Measurements from ENCODE around the gene ARMC7. TPM values are rescaled to one million over a fixed set of nuclear protein-coding genes. Genes with fewer than 3 reads are reported as not detected.

ARMC7 gene
- total and polyA plus RNA-seq, 10 of the 15 experiments (the other 5 are each of a cell fraction or from before 2014, with no cell fraction given): 1.5 to 19.8 (median 6.3) TPM

DNA sequence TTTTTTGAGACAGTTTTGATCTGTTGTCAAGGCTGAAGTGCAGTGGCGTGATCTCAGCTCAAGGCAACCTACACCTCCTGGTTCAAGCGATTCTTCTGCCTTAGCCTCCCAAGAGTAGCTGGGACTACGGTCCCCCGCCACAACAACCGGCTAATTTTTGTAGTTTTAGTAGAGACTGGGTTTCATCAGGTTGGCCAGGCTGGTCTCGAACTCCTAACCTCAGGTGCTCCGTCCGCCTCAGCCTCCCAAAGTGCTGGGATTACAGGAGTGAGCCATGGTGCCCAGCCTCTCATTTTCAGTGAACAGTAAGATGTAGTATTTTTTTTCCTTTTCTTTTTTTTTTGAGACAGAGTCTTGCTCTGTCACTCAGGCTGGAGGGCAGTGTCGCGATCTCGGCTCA lies 65.2 kb downstream of the ARMC7 start:
- Histone ChIP-seq H3K4me1 (ENCODE audit: control insufficient read depth, insufficient read depth, low read length) (no peaks in the 10 kb centered on the region), H4K20me1 (ENCODE audit: control insufficient read depth, insufficient read depth) (no peaks in the 10 kb centered on the region), H3K4me3 (no peak overlapping the region), H3K9ac (ENCODE audit: control insufficient read depth, insufficient read depth, low read length) (no peak overlapping the region), H3K27ac (ENCODE audit: control insufficient read depth, insufficient read depth) (no peak overlapping the region), H3K4me2 (ENCODE audit: control insufficient read depth, insufficient read depth) (no peak overlapping the region), H2AFZ (ENCODE audit: control insufficient read depth, low read depth, low read length) (no peak overlapping the region), H3K36me3 (ENCODE audit: control insufficient read depth in 2 of 2, insufficient read depth in 2 of 2, low read length in 1 of 2) (peaks cover 7 to 34% of the 10 kb centered on the region in 2 experiments), H3K9me3 (replicated peaks; ENCODE audit: control insufficient read depth, insufficient read depth, low read length) (no peaks in the 10 kb centered on the region), H3K79me2 (ENCODE audit: control insufficient read depth, insufficient read depth, low read length) (peaks cover 44% of the 10 kb centered on the region), H3K27me3 (replicated peaks in 1 of 2; ENCODE audit: control insufficient read depth in 2 of 2, insufficient read depth in 2 of 2, low read length in 1 of 2) (no peaks in the 10 kb centered on the region)
- BruUV-seq (replicated peaks): no TSS peak
- DNase-seq (ENCODE audit: low read depth, low spot score) (no peak), ATAC-seq (no peak), FAIRE-seq (no peak)
- WGBS (ENCODE audit: insufficient coverage, insufficient replicate concordance, low lambda C conversion rate, missing lambda C conversion rate): 96% methylated on average over 11 of the region's 11 CpGs
- SMC1A ChIA-PET (ENCODE audit: uncharacterized antibody, unreplicated experiment): interaction anchor here (1.4 to 3.5 kb wide), 2 partner anchors 61 to 105 kb away, joined by 3 to 26 read pairs; no protein-coding TSS in a partner anchor
- POLR2A ChIA-PET: interaction anchor here (0.6 to 1.3 kb wide), 3 partner anchors 8 to 20 kb away, joined by 3 to 4 read pairs (median 3); partner anchors contain the start of genes JPT1 and SUMO2
- RAD21 ChIA-PET (ENCODE audit: unreplicated experiment): interaction anchor here (1.2 to 2.8 kb wide), 3 partner anchors 25 to 214 kb away, joined by 3 to 11 read pairs (median 7); no protein-coding TSS in a partner anchor
- CTCF ChIA-PET: interaction anchor here (1.5 to 10.6 kb wide), 5 partner anchors 44 to 213 kb away, joined by 3 to 199 read pairs (median 10); partner anchors contain the start of gene NT5C
- in situ Hi-C loops (cut with MboI) (no loop called here), intact Hi-C loops (cut with micrococcal nuclease; ENCODE audit: unreplicated experiment) (no loop called here)
- no peak for TF ChIP-seq IRF4 (IDR thresholded peaks at IDR 0.05; ENCODE audit: low read depth, low read length)
- TF ChIP-seq, protein P1, sequence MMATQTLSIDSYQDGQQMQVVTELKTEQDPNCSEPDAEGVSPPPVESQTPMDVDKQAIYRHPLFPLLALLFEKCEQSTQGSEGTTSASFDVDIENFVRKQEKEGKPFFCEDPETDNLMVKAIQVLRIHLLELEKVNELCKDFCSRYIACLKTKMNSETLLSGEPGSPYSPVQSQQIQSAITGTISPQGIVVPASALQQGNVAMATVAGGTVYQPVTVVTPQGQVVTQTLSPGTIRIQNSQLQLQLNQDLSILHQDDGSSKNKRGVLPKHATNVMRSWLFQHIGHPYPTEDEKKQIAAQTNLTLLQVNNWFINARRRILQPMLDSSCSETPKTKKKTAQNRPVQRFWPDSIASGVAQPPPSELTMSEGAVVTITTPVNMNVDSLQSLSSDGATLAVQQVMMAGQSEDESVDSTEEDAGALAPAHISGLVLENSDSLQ (IDR thresholded peaks at IDR 0.05): peak; percentile 11; the same call in 1 of the 2 replicates

DNA sequence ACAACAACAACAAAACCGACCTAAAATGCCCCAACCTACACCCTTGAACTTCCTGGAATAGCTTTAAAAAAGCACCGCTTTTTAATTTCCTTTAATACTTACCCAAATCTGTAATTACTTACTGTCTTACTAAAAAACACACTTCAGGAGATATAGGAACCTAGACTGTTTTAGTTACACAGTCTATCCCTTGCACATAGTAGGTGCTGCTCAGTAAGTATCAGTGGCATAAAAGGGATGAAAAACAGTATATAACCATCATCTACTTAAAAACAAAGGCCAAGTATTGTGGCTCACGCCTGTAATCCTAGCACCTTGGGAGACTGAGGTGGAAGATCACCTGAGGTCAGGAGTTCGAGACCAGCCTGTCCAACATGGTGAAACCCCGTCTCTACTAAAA lies 66.9 kb downstream of the ARMC7 start:
- ATAC-seq (no peak), DNase-seq (ENCODE audit: low read depth, low spot score) (no peak), FAIRE-seq (no peak)
- peaks cover 55% of the 10 kb centered on the region for H3K79me2 ChIP-seq (ENCODE audit: control insufficient read depth, insufficient read depth, low read length)
- 67% methylated on average over 5 of the region's 5 CpGs for WGBS (ENCODE audit: insufficient coverage, insufficient replicate concordance, low lambda C conversion rate, missing lambda C conversion rate)
- H3K27ac ChIP-seq (ENCODE audit: control insufficient read depth, insufficient read depth): no peak overlapping the region
- BruUV-seq (replicated peaks): no TSS peak
- no peak overlapping the region for H3K4me3 ChIP-seq
- H2AFZ ChIP-seq (ENCODE audit: control insufficient read depth, low read depth, low read length): no peak overlapping the region
- no peaks in the 10 kb centered on the region for H3K27me3 ChIP-seq (replicated peaks in 1 of 2; ENCODE audit: control insufficient read depth in 2 of 2, insufficient read depth in 2 of 2, low read length in 1 of 2)
- in situ Hi-C loops (cut with MboI): no loop called here
- no peak for TF ChIP-seq RAD21 (IDR thresholded peaks at IDR 0.05; ENCODE audit: insufficient read depth, low read depth, low read length)
- TF ChIP-seq, protein P2, sequence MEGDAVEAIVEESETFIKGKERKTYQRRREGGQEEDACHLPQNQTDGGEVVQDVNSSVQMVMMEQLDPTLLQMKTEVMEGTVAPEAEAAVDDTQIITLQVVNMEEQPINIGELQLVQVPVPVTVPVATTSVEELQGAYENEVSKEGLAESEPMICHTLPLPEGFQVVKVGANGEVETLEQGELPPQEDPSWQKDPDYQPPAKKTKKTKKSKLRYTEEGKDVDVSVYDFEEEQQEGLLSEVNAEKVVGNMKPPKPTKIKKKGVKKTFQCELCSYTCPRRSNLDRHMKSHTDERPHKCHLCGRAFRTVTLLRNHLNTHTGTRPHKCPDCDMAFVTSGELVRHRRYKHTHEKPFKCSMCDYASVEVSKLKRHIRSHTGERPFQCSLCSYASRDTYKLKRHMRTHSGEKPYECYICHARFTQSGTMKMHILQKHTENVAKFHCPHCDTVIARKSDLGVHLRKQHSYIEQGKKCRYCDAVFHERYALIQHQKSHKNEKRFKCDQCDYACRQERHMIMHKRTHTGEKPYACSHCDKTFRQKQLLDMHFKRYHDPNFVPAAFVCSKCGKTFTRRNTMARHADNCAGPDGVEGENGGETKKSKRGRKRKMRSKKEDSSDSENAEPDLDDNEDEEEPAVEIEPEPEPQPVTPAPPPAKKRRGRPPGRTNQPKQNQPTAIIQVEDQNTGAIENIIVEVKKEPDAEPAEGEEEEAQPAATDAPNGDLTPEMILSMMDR (IDR thresholded peaks at IDR 0.05 in 2 of 3, conservative IDR thresholded peaks at IDR 0.05 in 1 of 3; ENCODE audit: control insufficient read depth in 2 of 3, extremely low read depth in 1 of 3, insufficient read depth in 1 of 3, low read depth in 3 of 3, low read length in 3 of 3): no peak
- no peak for TF ChIP-seq DPF2 (IDR thresholded peaks at IDR 0.05)
- no peaks in the 10 kb centered on the region for H3K9me3 ChIP-seq (replicated peaks; ENCODE audit: control insufficient read depth, insufficient read depth, low read length)
- peaks cover 7 to 31% of the 10 kb centered on the region in 2 experiments for H3K36me3 ChIP-seq (ENCODE audit: control insufficient read depth in 2 of 2, insufficient read depth in 2 of 2, low read length in 1 of 2)
- intact Hi-C loops (cut with micrococcal nuclease; ENCODE audit: unreplicated experiment): no loop called here
- ChIA-PET RAD21 (ENCODE audit: unreplicated experiment) (interaction anchor here (1.3 to 1.9 kb wide), 2 partner anchors 25 to 63 kb away, joined by 5 read pairs; no protein-coding TSS in a partner anchor), SMC1A (ENCODE audit: uncharacterized antibody, unreplicated experiment) (interaction anchor here (1.1 to 3.5 kb wide), 3 partner anchors 29 to 215 kb away, joined by 3 to 26 read pairs (median 4); partner anchors contain the start of gene NUP85), POLR2A (interaction anchor here (1.1 kb wide), 1 partner anchor 26 kb away, joined by 3 read pairs; no protein-coding TSS in a partner anchor), CTCF (interaction anchor here (1.0 to 10.6 kb wide), 3 partner anchors 25 to 215 kb away, joined by 3 to 199 read pairs (median 78); no protein-coding TSS in a partner anchor)
- no peaks in the 10 kb centered on the region for H4K20me1 ChIP-seq (ENCODE audit: control insufficient read depth, insufficient read depth)
- no peak overlapping the region for H3K9ac ChIP-seq (ENCODE audit: control insufficient read depth, insufficient read depth, low read length)
- H3K4me2 ChIP-seq (ENCODE audit: control insufficient read depth, insufficient read depth): no peak overlapping the region
- no peaks in the 10 kb centered on the region for H3K4me1 ChIP-seq (ENCODE audit: control insufficient read depth, insufficient read depth, low read length)

All from GM12878 (cell line).